Panc1 (cell line): ENCODE data around the gene BBC3. TPM values are rescaled to one million over a fixed set of nuclear protein-coding genes. Genes with fewer than 3 reads are reported as not detected.
A peak's percentile ranks its signal among the peaks of the same experiment; 100 is the strongest.

Experiments used
- ATAC-seq: fragments of 200-7000 bp; cut with Tn5 transposase; 2 replicates; pipeline ENCODE4 v1.9.1; 2020; ENCODE audit warnings: mild to moderate bottlenecking, moderate library complexity
- BruUV-seq: library from RNA; stranded (reverse); fragments of 400-500 nt; replicated peaks from 2 replicates; lab custom pipeline; 2021; lab: Mats Ljungman, UMichigan
- CTCF ChIA-PET: fragments of 300-600 bp; sonication (Branson Sonifier 250); formaldehyde crosslinking; loops from one replicate; lab custom pipeline; 2022; ENCODE audit warnings: antibody characterized with exemption; lab: Charles Lee
- POLR2A ChIA-PET: fragments of 300-600 bp; sonication (Branson Sonifier 250); formaldehyde crosslinking; loops from one replicate; lab custom pipeline; 2022; ENCODE audit warnings: antibody characterized with exemption; lab: Charles Lee
- DNase-seq: peaks from one replicate; pipeline ENCODE4 v3.0.0-alpha.2; 2010; ENCODE audit warnings: low read depth, low spot score
- H3K27ac ChIP-seq: 2 replicates; pipeline ENCODE4 v1.5.1; 2011; ENCODE audit warnings: mild to moderate bottlenecking, low read length, inconsistent platforms
- H3K27me3 ChIP-seq: fragments of 200-500 bp; sonication (Bioruptor generic); 2 replicates; pipeline ENCODE4 v1.6.0; 2014; ENCODE audit warnings: low read length, inconsistent platforms; ENCODE audit not compliant: control insufficient read depth, insufficient read depth
- H3K36me3 ChIP-seq: fragments of 200-500 bp; sonication (Bioruptor generic); 2 replicates; pipeline ENCODE4 v1.5.1; 2014; ENCODE audit warnings: inconsistent platforms, mild to moderate bottlenecking, low read length, moderate library complexity; ENCODE audit not compliant: control insufficient read depth, insufficient read depth
- H3K4me1 ChIP-seq: 2 replicates; pipeline ENCODE4 v1.5.1; 2011; ENCODE audit warnings: inconsistent platforms, mild to moderate bottlenecking, low read length, moderate library complexity; ENCODE audit not compliant: control insufficient read depth, insufficient read depth
- H3K4me3 ChIP-seq, 2 experiments: 2 replicates each; pipeline ENCODE4 v1.5.1; 2011 to 2012; ENCODE audit warnings: low read depth in 2 of 2, low read length in 2 of 2, mild to moderate bottlenecking in 2 of 2, inconsistent platforms in 1 of 2, moderate library complexity in 1 of 2
- H3K9me3 ChIP-seq: fragments of 200-500 bp; sonication (Bioruptor generic); 2 replicates; pipeline ENCODE4 v1.5.1; 2014; ENCODE audit warnings: low read depth, mild to moderate bottlenecking, inconsistent platforms, low read length, moderate library complexity; ENCODE audit not compliant: control insufficient read depth, insufficient read depth
- POLR2AphosphoS5 ChIP-seq: IDR thresholded peaks from 2 replicates; pipeline ENCODE4 v1.6.1; 2012; ENCODE audit warnings: mild to moderate bottlenecking, low read depth, low read length, moderate library complexity
- REST ChIP-seq, 2 experiments: IDR thresholded peaks; 2 replicates each; pipeline ENCODE4 v1.6.1; 2011 to 2012; ENCODE audit warnings: low read depth in 2 of 2, control low read depth in 1 of 2, low read length in 1 of 2, mild to moderate bottlenecking in 1 of 2, moderate library complexity in 1 of 2; ENCODE audit not compliant: insufficient read depth in 1 of 2
- SIN3A ChIP-seq: IDR thresholded peaks from 2 replicates; pipeline ENCODE4 v1.6.1; 2012; ENCODE audit warnings: low read depth, mild to moderate bottlenecking, low read length, moderate library complexity, borderline replicate concordance; ENCODE audit not compliant: insufficient read depth
- TCF7L2 ChIP-seq: IDR thresholded peaks from 2 replicates; pipeline ENCODE4 v1.6.1; 2011; ENCODE audit warnings: mild to moderate bottlenecking, low read depth, low read length, inconsistent platforms
- in situ Hi-C: cut with HindIII; loops from 2 replicates; pipeline ENCODE4 v1.10.0; 2016; ENCODE audit warnings: low sequenced_read_pairs, low pct_unique_long_range_greater_than_20kb
- intact Hi-C: fragments of 100-400 bp; cut with micrococcal nuclease; formaldehyde crosslinking; loops from one replicate; pipeline ENCODE4 v1.10.0; 2022; ENCODE audit not compliant: unreplicated experiment
- total RNA-seq: library from RNA; stranded (reverse); gene quantifications from one replicate; pipeline ENCODE4 v1.2.1, GENCODE V29; 2021; ENCODE audit not compliant: unreplicated experiment
- TF ChIP-seq, protein P1 (sequence below): fragments of 450-650 bp; IDR thresholded peaks from 2 replicates; pipeline ENCODE4 v1.5.1; 2017; ENCODE audit warnings: mild to moderate bottlenecking

The BBC3 gene
- total RNA-seq, 1 experiment from 2014 or later, result 7.6 TPM

- Histone ChIP-seq H3K4me1 (peaks cover 9% of the 10 kb centered on the region), H3K27me3 (no peaks in the 10 kb centered on the region), H3K36me3 (peaks cover 2% of the 10 kb centered on the region; the same call in 1 of the 2 replicates), H3K27ac (peak overlapping the region; percentile 91), H3K9me3 (no peaks in the 10 kb centered on the region), H3K4me3 (peak overlapping the region; percentile 64 to 65)
- in situ Hi-C loops (no loop called here), intact Hi-C loops (no loop called here)
- BruUV-seq, result TSS peak; percentile 79
- ChIA-PET POLR2A (interaction anchor here (0.6 to 1.8 kb wide), 4 partner anchors 13 to 407 kb away, joined by 3 to 29 read pairs (median 9); partner anchors contain the start of gene CCDC9), CTCF (interaction anchor here (0.6 kb wide), 1 partner anchor 26 kb away, joined by 3 read pairs; no protein-coding TSS in a partner anchor)
- TF ChIP-seq SIN3A (no peak), POLR2AphosphoS5 (peak; percentile 63)
- ATAC-seq (peak; percentile 87), DNase-seq (no peak)
These were observed 42.5 kb upstream of the BBC3 start for GRCh38 chr19:47273313-47274070.

DNA sequence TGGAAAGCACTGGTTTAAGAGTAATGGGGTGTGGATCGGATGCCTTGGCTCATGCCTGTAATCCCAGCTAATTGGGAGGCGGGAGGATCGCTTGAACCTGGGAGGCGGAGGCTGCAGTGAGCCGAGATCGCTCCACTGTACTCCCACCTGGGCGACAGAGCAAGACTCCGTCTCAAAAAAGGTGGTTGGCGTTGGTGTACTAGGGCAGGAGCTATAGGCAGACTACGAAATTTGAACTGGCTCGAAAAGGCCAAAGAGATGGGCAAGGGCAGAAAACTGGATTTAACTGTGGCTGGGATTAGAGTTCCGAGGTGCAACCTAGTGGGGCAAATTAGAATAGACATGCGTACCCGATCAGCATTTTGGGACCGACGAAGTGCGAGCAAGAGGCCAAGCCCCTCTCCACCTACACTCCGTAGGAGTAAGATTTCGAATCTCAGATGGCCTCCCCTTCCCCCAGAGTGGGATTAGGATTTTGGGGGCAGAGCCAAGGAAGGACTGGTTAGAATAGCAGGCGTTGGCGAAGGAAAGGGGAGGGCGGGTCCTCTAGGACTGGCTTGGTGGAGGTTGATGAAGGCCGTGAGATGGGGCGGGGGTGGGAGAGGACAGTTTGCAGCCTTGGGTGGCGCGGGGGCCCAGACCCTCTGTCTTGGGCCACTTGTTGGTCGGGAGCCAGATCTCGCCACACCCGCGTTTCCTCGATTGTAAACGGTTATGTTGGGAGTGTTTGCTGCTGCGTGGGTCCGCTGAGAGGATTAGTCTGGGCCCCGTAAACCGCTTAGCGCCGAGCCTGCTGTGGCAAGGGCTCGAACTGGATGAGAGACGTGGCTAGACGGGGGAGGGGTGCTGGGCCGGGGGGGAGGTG, 41.7 kb upstream of the BBC3 start:
- Histone ChIP-seq H3K36me3 (peaks cover 2% of the 10 kb centered on the region; the same call in 1 of the 2 replicates), H3K4me3 (peak overlapping the region; percentile 64 to 65), H3K27ac (peak overlapping the region; percentile 91), H3K4me1 (peaks cover 9% of the 10 kb centered on the region), H3K9me3 (no peaks in the 10 kb centered on the region), H3K27me3 (no peaks in the 10 kb centered on the region)
- POLR2A ChIA-PET, result interaction anchor here (0.6 kb wide), 1 partner anchor 16 kb away, joined by 4 read pairs; the partner anchor contains the start of gene CCDC9
- no TSS peak for BruUV-seq
- ATAC-seq (peak; percentile 42), DNase-seq (no peak)
- TF ChIP-seq SIN3A (no peak), POLR2AphosphoS5 (no peak), TCF7L2 (no peak), REST (IDR thresholded peaks at IDR 0.05; ENCODE audit: insufficient read depth in 1 of 2, low read depth in 2 of 2, low read length in 1 of 2) (no peak)
- TF ChIP-seq, protein P1, sequence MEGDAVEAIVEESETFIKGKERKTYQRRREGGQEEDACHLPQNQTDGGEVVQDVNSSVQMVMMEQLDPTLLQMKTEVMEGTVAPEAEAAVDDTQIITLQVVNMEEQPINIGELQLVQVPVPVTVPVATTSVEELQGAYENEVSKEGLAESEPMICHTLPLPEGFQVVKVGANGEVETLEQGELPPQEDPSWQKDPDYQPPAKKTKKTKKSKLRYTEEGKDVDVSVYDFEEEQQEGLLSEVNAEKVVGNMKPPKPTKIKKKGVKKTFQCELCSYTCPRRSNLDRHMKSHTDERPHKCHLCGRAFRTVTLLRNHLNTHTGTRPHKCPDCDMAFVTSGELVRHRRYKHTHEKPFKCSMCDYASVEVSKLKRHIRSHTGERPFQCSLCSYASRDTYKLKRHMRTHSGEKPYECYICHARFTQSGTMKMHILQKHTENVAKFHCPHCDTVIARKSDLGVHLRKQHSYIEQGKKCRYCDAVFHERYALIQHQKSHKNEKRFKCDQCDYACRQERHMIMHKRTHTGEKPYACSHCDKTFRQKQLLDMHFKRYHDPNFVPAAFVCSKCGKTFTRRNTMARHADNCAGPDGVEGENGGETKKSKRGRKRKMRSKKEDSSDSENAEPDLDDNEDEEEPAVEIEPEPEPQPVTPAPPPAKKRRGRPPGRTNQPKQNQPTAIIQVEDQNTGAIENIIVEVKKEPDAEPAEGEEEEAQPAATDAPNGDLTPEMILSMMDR, result no peak
- in situ Hi-C loops, result no loop called here
- CTCF ChIA-PET, result no interaction called here
- intact Hi-C loops, result no loop called here
